B cell (primary cell): Measurements from ENCODE around the gene TGFBR1. TPM values are rescaled to one million over a fixed set of nuclear protein-coding genes. Genes with fewer than 3 reads are reported as not detected.

Experiments used
- ATAC-seq: fragments of 200-7000 bp; cut with Tn5 transposase; one replicate; pipeline ENCODE4 v1.10.0; 2021; ENCODE audit warnings: low read depth, mild to moderate bottlenecking, moderate number of reproducible peaks, moderate library complexity
- CTCF ChIA-PET: fragments of 350-600 bp; sonication (Branson Sonifier 250); formaldehyde crosslinking; loops from one replicate; lab custom pipeline; 2021; ENCODE audit warnings: antibody characterized with exemption, inconsistent platforms; lab: Charles Lee
- POLR2A ChIA-PET: fragments of 350-600 bp; sonication (Branson Sonifier 250); formaldehyde crosslinking; loops from one replicate; lab custom pipeline; 2021; ENCODE audit warnings: antibody characterized with exemption; lab: Charles Lee
- DNase-seq: peaks from one replicate; pipeline ENCODE4 v3.0.0; 2013
- H2AFZ ChIP-seq: 2 replicates; pipeline ENCODE4 v1.6.1; 2012; ENCODE audit warnings: mild to moderate bottlenecking, low read depth, low read length; ENCODE audit not compliant: insufficient read depth, poor library complexity, severe bottlenecking
- H3K27ac ChIP-seq, 2 donors: 1 replicate in 1 of 2; 2 replicates in 1 of 2; pipeline ENCODE4 v1.5.1; 2012 to 2013; ENCODE audit warnings: low read length in 2 of 2, mild to moderate bottlenecking in 2 of 2, moderate library complexity in 1 of 2
- H3K27me3 ChIP-seq, 4 experiments: fragments of 200-600 bp in 1 of 4; sonication (generic) in 1 of 4; replicated peaks in 1 of 4; 1 replicate in 2 of 4; 2 replicates in 2 of 4; pipeline versions ENCODE4 v1.6.1 to v1.7.0; 2013 to 2016; ENCODE audit warnings: low read length in 3 of 4, mild to moderate bottlenecking in 2 of 4, mixed read lengths in 1 of 4, moderate library complexity in 1 of 4; ENCODE audit not compliant: insufficient read depth in 4 of 4, control insufficient read depth in 3 of 4; ENCODE audit errors: control extremely low read depth in 1 of 4
- H3K36me3 ChIP-seq, 2 experiments: replicated peaks in 1 of 2; 1 replicate in 1 of 2; 2 replicates in 1 of 2; pipeline versions ENCODE4 v1.6.1 to v1.7.1; 2013; ENCODE audit warnings: low read length in 1 of 2; ENCODE audit not compliant: insufficient read depth in 2 of 2, control insufficient read depth in 1 of 2; ENCODE audit errors: control extremely low read depth in 1 of 2, extremely low read depth in 1 of 2
- H3K4me1 ChIP-seq, 2 donors: fragments of 200-600 bp in 1 of 2; sonication (generic) in 1 of 2; 1 replicate in 1 of 2; 2 replicates in 1 of 2; pipeline versions ENCODE4 v1.5.1 to v1.6.1; 2013 to 2017; ENCODE audit warnings: low read length in 2 of 2; ENCODE audit not compliant: control insufficient read depth in 2 of 2, insufficient read depth in 2 of 2
- H3K4me2 ChIP-seq: replicated peaks from 2 replicates; pipeline ENCODE3; 2012; ENCODE audit warnings: mild to moderate bottlenecking, low read depth, low read length; ENCODE audit not compliant: poor library complexity, severe bottlenecking
- H3K4me3 ChIP-seq, 5 experiments: fragments of 200-600 bp in 1 of 5; sonication (generic) in 1 of 5; 1 replicate in 3 of 5; 2 replicates in 2 of 5; pipeline versions ENCODE4 v1.5.1 to v1.7.0; 2011 to 2016; ENCODE audit warnings: low read length in 4 of 5, mild to moderate bottlenecking in 4 of 5, low read depth in 2 of 5, control low read depth in 1 of 5, moderate library complexity in 1 of 5; ENCODE audit not compliant: insufficient read depth in 1 of 5; ENCODE audit errors: control extremely low read depth in 1 of 5, extremely low read depth in 1 of 5
- H3K79me2 ChIP-seq: fragments of 200-600 bp; sonication (generic); one replicate; pipeline ENCODE4 v1.6.0; 2016; ENCODE audit warnings: low read length; ENCODE audit not compliant: control insufficient read depth, insufficient read depth
- H3K9ac ChIP-seq: fragments of 200-600 bp; sonication (generic); 2 replicates; pipeline ENCODE4 v1.6.1; 2017; ENCODE audit warnings: mild to moderate bottlenecking, low read length, moderate library complexity
- H3K9me3 ChIP-seq, 3 donors: one replicate each; pipeline versions ENCODE4 v1.6.1 to v1.7.1; 2013; ENCODE audit warnings: low read length in 2 of 3; ENCODE audit not compliant: control insufficient read depth in 2 of 3, insufficient read depth in 1 of 3; ENCODE audit errors: control extremely low read depth in 1 of 3
- H4K20me1 ChIP-seq: 2 replicates; pipeline ENCODE4 v1.6.0; 2012; ENCODE audit warnings: mild to moderate bottlenecking, low read length; ENCODE audit not compliant: insufficient read depth, control insufficient read depth, poor library complexity, severe bottlenecking
- H3K27ac Mint-ChIP-seq: one replicate; pipeline ENCODE4 v1.8.0; 2021; ENCODE audit warnings: mixed read lengths
- H3K27me3 Mint-ChIP-seq: one replicate; pipeline ENCODE4 v1.8.0; 2021; ENCODE audit warnings: mixed read lengths
- H3K4me1 Mint-ChIP-seq: one replicate; pipeline ENCODE4 v1.8.0; 2021; ENCODE audit warnings: mixed read lengths
- H3K4me3 Mint-ChIP-seq: one replicate; pipeline ENCODE4 v1.8.0; 2021; ENCODE audit warnings: mixed read lengths
- H3K9me3 Mint-ChIP-seq: one replicate; pipeline ENCODE4 v1.8.0; 2022; ENCODE audit warnings: mixed read lengths; ENCODE audit not compliant: insufficient read depth
- EZH2 ChIP-seq: IDR thresholded peaks from 2 replicates; pipeline ENCODE4 v1.6.1; 2012; ENCODE audit warnings: borderline replicate concordance, low read depth, mild to moderate bottlenecking, moderate library complexity, low read length; ENCODE audit not compliant: insufficient read depth, poor library complexity, severe bottlenecking
- WGBS: methylation state at CpG from one replicate; pipeline ENCODE4 v1.1.5; 2013; ENCODE audit warnings: missing lambda C conversion rate; ENCODE audit not compliant: insufficient coverage; 5-methylcytosine and 5-hydroxymethylcytosine counted together
- intact Hi-C: fragments of 100-400 bp; cut with micrococcal nuclease; formaldehyde crosslinking; loops from one replicate; pipeline ENCODE4 v1.10.0; 2022
- polyA plus RNA-seq: library from polyadenylated mRNA; depleted of rRNA; stranded (reverse); fragments of >200 nt; gene quantifications from 2 replicates; pipeline ENCODE4 v1.2.3, GENCODE V29; 2012
- total RNA-seq, 2 donors: library from RNA; stranded (reverse); fragments of 120-200 nt in 1 of 2; gene quantifications; 1 replicate in 1 of 2; 2 replicates in 1 of 2; pipeline versions ENCODE4 v1.2.3 to v1.2.4, GENCODE V29; 2013 to 2022
- TF ChIP-seq, protein P1 (sequence below): fragments of 200-600 bp; IDR thresholded peaks from one replicate; pipeline ENCODE4 v1.8.0; 2022; ENCODE audit warnings: antibody characterized with exemption, mild to moderate bottlenecking

TGFBR1 gene
- total and polyA plus RNA-seq, 2 donors (not counting 1 experiment from before 2014, with no cell fraction given): 3.0 to 60.7 TPM

DNA sequence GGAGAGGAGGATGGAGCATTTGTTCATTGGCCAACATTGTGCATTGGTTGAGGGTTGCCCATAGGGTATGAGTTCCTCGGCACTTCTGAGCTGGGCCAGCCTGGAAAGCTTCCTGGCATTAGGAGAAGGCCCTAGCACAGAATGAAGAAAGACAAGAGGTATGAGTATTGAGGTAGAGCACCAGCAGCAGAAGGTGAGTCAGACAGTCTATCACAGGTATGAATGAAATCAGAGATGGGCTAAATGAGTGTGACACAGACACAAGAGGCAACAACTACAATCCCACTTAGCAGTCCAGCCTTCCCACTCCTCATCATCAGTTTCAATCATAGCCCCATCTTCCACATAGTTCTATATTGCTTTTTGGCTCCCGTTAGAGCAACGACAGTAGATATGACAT lies 25.4 kb upstream of the TGFBR1 start:
- Histone ChIP-seq H3K27ac (no peak overlapping the region), H3K79me2 (no peaks in the 10 kb centered on the region), H3K4me1 (peaks cover 11 to 14% of the 10 kb centered on the region in 2 donors), H3K4me2 (no peak overlapping the region), H3K9ac (no peak overlapping the region), H4K20me1 (no peaks in the 10 kb centered on the region), H3K36me3 (no peaks in the 10 kb centered on the region), H2AFZ (no peak overlapping the region), H3K27me3 (no peaks in the 10 kb centered on the region), H3K9me3 (no peaks in the 10 kb centered on the region), H3K4me3 (no peak overlapping the region)
- no peak for DNase-seq
- WGBS: 92% methylated on average over 1 of the region's 3 CpGs
- Mint-ChIP-seq H3K4me3 (no peak overlapping the region), H3K4me1 (peaks cover 14% of the 10 kb centered on the region), H3K27me3 (no peaks in the 10 kb centered on the region), H3K27ac (no peak overlapping the region), H3K9me3 (no peaks in the 10 kb centered on the region)
- intact Hi-C loops: no loop called here
- ChIA-PET POLR2A (no interaction called here), CTCF (no interaction called here)
- ATAC-seq: no peak
- TF ChIP-seq, protein P1, sequence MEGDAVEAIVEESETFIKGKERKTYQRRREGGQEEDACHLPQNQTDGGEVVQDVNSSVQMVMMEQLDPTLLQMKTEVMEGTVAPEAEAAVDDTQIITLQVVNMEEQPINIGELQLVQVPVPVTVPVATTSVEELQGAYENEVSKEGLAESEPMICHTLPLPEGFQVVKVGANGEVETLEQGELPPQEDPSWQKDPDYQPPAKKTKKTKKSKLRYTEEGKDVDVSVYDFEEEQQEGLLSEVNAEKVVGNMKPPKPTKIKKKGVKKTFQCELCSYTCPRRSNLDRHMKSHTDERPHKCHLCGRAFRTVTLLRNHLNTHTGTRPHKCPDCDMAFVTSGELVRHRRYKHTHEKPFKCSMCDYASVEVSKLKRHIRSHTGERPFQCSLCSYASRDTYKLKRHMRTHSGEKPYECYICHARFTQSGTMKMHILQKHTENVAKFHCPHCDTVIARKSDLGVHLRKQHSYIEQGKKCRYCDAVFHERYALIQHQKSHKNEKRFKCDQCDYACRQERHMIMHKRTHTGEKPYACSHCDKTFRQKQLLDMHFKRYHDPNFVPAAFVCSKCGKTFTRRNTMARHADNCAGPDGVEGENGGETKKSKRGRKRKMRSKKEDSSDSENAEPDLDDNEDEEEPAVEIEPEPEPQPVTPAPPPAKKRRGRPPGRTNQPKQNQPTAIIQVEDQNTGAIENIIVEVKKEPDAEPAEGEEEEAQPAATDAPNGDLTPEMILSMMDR: no peak
- TF ChIP-seq EZH2: no peak

- Histone ChIP-seq H3K9me3 (no peaks in the 10 kb centered on the region), H3K79me2 (no peaks in the 10 kb centered on the region), H3K9ac (no peak overlapping the region), H3K36me3 (no peaks in the 10 kb centered on the region), H3K27me3 (no peaks in the 10 kb centered on the region), H2AFZ (no peak overlapping the region), H3K4me1 (peaks cover 11 to 15% of the 10 kb centered on the region in 2 donors), H3K27ac (no peak overlapping the region), H3K4me2 (no peak overlapping the region), H4K20me1 (no peaks in the 10 kb centered on the region), H3K4me3 (no peak overlapping the region)
- Mint-ChIP-seq H3K9me3 (no peaks in the 10 kb centered on the region), H3K4me3 (no peak overlapping the region), H3K4me1 (peaks cover 14% of the 10 kb centered on the region), H3K27ac (no peak overlapping the region), H3K27me3 (no peaks in the 10 kb centered on the region)
- intact Hi-C loops: no loop called here
- DNase-seq (no peak), ATAC-seq (no peak)
- ChIA-PET CTCF (no interaction called here), POLR2A (no interaction called here)
- TF ChIP-seq, protein P1: no peak
- no peak for TF ChIP-seq EZH2
- WGBS: 88% methylated on average over 4 of the region's 6 CpGs
Observed at GRCh38 chr9:99083051-99083450, 21.9 kb upstream of the TGFBR1 start.
